Raji (cell line): ENCODE results near the gene CRTC1.

Source experiments
- POLR2A ChIP-seq: IDR thresholded peaks from 2 replicates; pipeline ENCODE4 v1.6.1; 2011; ENCODE audit warnings: low read depth, low read length, control low read depth; ENCODE audit not compliant: insufficient read depth

The CRTC1 gene, protein sequence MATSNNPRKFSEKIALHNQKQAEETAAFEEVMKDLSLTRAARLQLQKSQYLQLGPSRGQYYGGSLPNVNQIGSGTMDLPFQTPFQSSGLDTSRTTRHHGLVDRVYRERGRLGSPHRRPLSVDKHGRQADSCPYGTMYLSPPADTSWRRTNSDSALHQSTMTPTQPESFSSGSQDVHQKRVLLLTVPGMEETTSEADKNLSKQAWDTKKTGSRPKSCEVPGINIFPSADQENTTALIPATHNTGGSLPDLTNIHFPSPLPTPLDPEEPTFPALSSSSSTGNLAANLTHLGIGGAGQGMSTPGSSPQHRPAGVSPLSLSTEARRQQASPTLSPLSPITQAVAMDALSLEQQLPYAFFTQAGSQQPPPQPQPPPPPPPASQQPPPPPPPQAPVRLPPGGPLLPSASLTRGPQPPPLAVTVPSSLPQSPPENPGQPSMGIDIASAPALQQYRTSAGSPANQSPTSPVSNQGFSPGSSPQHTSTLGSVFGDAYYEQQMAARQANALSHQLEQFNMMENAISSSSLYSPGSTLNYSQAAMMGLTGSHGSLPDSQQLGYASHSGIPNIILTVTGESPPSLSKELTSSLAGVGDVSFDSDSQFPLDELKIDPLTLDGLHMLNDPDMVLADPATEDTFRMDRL

GRCh38 chr19:18683109-18683957, at the start of gene CRTC1:
Gene CRTC1, plus strand, starts transcription at chr19:18683680. Its CDS starts 23 bp downstream, at chr19:18683703.
- peak; percentile 86 for TF ChIP-seq POLR2A

- no peak for TF ChIP-seq POLR2A
These were observed 48.7 kb upstream of the CRTC1 start for GRCh38 chr19:18634612-18635297.

DNA sequence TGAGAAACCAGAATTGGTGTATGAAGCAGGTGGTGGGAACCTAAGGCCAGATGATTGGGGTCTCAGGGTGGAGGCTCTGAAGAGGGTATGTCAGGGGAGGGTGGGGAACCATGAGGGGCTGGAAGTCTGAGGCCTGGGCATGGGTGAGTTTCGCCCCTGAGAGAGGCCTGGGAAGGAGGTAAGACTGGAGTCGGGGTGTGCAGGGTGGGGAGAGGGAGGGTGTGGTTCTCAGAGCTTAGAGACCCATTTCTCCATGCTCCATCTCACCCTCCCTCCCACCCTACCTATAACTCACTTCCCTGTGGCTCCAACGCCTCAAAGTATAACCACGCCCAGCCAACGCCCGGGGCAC, 47.7 kb upstream of the CRTC1 start:
- TF ChIP-seq POLR2A = peak; percentile 65; the same call in 1 of the 2 replicates

GRCh38 chr19:18636183-18636968, 47.1 kb upstream of the CRTC1 start:
- no peak for TF ChIP-seq POLR2A

- TF ChIP-seq POLR2A = peak; percentile 56; the same call in 1 of the 2 replicates
These were observed 46.4 kb upstream of the CRTC1 start, which contains the start of gene KLHL26 for GRCh38 chr19:18636969-18637629. Gene KLHL26, plus strand, starts transcription at chr19:18637028. Its CDS starts 27 bp downstream, at chr19:18637055.

DNA sequence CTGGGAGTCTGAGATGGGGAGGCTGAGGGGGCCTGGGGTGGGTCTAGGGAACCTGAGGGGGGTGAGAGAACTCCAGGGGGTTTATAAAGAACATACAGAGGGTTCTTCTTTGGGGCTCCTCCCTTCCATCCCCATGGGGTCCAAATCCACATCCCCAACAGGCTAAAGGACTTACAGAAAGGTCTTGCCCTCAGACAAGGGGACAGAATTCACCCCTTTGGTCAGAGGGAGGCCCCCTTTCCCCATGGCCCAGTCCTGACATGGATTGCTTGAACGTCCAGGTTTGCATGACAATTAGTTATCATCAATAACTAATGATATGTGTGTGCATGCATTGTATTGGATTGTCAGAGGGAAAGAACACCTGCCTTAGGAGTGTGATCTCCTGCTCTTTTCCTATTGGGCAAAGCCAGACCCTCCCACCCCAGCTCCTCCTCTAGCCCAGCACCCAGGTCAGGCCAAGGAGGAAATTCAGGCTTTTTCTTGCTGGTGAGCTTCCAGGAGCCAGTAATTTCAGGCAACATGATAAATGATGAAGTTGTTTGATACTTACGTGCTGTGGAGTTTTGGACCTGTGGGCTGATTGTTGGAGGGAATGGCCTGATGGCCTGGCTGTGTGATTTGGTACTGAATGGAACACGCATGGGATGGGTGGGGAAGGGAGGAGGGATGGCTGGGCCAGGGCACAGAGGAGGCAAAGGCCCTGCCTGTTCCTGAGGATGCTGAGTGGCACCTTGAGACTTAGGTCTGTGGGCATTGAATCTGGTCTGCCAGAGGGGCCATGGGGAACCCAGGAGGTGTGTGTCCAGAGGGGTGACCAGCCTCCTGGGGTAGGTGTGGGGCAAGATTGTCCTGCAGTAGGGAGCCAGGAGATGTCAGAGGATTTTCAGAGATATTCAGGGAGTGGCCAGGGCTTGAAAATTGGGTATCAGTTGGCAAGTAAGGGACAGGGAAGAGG, 45.5 kb upstream of the CRTC1 start:
- no peak for TF ChIP-seq POLR2A

DNA sequence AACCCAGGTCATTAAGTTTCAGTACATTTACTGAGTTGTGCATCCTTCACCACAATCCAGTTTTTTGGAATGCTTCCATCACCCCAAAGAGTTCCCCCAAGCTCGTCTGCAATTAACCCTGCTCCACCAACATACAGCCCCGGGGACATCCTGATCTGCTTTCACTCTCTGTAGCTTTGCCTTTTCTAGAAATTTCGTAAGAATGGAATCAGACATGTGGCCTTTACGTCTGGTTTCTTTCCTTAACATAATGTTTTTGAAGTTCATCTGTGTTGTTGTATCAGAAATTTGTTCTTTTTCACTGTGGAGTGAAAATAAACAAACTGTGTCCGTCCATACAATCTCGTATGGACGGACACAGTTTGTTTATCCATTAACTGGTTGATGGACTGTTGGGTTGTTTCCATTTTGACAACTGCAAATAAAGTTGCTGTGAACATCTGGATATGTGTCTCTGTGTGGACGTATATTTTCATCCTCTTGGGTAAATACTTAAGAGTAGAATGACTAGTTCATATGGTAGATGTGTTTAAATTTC, 43.7 kb upstream of the CRTC1 start:
- TF ChIP-seq POLR2A = no peak

DNA sequence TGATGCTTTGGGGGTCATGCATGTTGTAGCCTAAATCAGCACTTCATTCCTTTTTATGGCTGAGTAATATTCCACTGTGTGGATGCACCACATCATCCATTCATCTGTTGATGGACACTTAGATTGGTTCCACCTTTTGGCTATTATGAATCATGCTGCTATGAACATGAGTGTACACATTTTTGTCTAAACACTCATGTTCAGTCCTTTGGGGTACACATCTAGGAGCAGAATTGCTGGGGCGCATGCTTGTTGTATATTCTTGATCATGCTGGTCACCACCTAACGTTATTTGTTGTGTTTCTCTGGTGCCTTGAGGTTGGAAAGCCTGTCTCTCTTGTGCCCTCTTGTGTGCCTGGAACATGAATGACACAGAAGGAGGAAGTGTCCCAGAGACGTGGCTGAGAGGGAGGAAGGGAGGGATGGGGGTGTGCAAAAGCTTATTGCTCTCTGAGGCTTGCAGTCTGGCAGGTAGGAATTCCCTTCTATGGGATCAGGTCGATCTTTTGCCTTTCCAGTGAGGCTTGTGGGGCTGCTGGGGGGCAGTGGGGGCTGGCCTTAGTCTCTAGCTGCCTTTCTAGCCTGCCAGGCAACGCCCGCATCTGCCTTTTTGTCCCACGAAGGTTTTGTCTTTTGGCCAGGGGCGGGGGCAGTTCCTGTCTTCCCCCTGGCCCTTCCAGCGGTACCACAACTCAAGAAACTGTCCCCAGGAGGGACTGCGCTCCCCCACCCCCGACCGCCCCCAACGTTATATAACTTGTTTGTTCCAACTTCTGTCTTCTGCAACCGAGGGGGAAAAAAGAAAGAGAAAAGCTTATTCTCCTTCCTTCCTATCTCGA, 39.1 kb upstream of the CRTC1 start:
- no peak for TF ChIP-seq POLR2A

DNA sequence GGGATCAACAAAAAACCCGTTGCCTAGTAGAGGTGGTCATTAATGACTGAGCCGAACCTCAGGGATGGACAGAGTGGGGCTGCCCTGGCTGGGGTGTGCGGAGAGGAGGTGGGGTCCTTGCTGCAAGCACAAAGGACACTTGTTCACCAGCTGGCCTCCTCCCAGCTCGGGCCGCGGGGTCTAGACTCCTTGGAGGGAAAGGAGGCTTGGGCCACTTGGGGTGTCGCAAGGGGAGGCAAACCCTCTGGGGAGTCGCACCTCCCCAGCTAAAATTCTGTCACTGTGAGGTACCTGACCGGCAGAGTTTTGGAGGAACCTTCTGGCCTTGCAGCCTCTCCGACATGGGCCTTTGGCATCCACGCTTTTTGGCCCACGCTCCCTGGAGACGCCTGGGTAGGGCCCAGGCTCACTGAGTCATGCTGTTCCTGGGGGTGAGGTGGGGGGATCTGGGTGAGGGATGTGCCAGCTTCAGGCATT, 38.4 kb upstream of the CRTC1 start:
- TF ChIP-seq POLR2A = no peak

DNA sequence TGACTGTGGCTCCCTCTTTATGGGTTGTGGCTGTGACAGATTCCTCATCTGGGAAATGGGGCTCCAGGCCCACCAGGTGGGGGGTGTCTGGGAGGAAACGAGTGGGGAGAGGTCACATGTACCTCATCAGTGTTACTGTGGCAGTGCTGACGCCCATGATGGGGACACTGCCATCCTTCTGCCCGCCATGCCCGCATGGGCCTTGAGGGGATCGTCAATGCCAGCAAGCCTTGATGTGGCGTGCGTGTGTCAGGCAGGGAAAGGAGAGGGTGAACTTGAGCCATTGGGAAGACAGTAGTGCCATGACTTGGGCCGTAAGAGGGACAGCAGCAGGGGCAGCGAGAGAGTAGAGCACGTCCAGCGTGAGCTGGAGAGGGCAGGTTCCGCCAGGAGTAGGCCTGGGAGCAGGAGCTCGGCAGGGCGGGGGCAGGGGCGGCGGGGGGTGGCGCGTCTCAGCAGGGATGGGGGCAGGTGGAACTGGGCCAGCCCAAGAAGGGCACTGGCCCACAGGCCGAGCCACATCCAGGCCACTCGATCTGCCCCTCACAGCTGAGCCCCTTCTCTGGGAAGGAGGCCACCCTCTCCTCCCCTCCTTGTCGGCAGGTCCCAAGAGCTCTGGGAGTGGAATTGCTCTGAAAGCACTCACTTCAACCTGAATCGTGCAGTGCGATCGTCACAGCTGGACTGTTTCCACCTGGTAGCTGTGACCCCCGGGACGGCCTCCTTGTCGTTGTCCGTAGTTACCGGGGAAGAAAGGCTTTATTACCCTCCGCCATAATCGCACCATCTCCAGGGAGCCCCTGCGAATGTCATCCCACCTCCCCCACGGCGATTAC, 36.7 kb upstream of the CRTC1 start:
- no peak for TF ChIP-seq POLR2A
